Rectal smooth muscle tissue (tissue), 1 donor: ENCODE data around the gene SCYGR5.
A peak's percentile ranks its signal among the peaks of the same experiment; 100 is the strongest.

Experiments used
- H3K27ac ChIP-seq: one replicate; pipeline ENCODE4 v1.7.0; 2013; ENCODE audit warnings: low read depth, low read length, inconsistent platforms
- H3K27me3 ChIP-seq: one replicate; pipeline ENCODE4 v1.7.0; 2013; ENCODE audit warnings: low read length; ENCODE audit not compliant: control insufficient read depth, insufficient read depth
- H3K36me3 ChIP-seq: one replicate; pipeline ENCODE4 v1.7.0; 2013; ENCODE audit warnings: low read length; ENCODE audit not compliant: control insufficient read depth, insufficient read depth
- H3K4me1 ChIP-seq: one replicate; pipeline ENCODE4 v1.7.0; 2013; ENCODE audit warnings: low read length; ENCODE audit not compliant: control insufficient read depth, insufficient read depth
- H3K4me3 ChIP-seq: one replicate; pipeline ENCODE4 v1.7.0; 2013; ENCODE audit warnings: low read length
- H3K9ac ChIP-seq: one replicate; pipeline ENCODE4 v1.7.0; 2013; ENCODE audit warnings: low read length

The SCYGR5 gene

GRCh38 chr2:227687189-227687588 is 20.6 kb downstream of the SCYGR5 start:
- Histone ChIP-seq H3K27ac (no peak overlapping the region), H3K4me1 (no peaks in the 10 kb centered on the region), H3K9ac (no peak overlapping the region), H3K27me3 (no peaks in the 10 kb centered on the region), H3K4me3 (no peak overlapping the region), H3K36me3 (no peaks in the 10 kb centered on the region)

GRCh38 chr2:227696990-227697679 is 30.5 kb downstream of the SCYGR5 start:
- H3K9ac ChIP-seq: no peak overlapping the region
- no peaks in the 10 kb centered on the region for H3K36me3 ChIP-seq
- H3K27ac ChIP-seq: no peak overlapping the region
- no peaks in the 10 kb centered on the region for H3K4me1 ChIP-seq
- H3K27me3 ChIP-seq: no peaks in the 10 kb centered on the region
- H3K4me3 ChIP-seq: no peak overlapping the region

- Histone ChIP-seq H3K4me1 (no peaks in the 10 kb centered on the region), H3K4me3 (no peak overlapping the region), H3K27me3 (no peaks in the 10 kb centered on the region), H3K9ac (no peak overlapping the region), H3K36me3 (no peaks in the 10 kb centered on the region), H3K27ac (no peak overlapping the region)
These were observed 35.0 kb downstream of the SCYGR5 start for GRCh38 chr2:227701556-227701955.

GRCh38 chr2:227703280-227703732 is 36.7 kb downstream of the SCYGR5 start:
- Histone ChIP-seq H3K27ac (no peak overlapping the region), H3K4me3 (no peak overlapping the region), H3K4me1 (no peaks in the 10 kb centered on the region), H3K27me3 (no peaks in the 10 kb centered on the region), H3K36me3 (no peaks in the 10 kb centered on the region), H3K9ac (no peak overlapping the region)

- Histone ChIP-seq H3K9ac (no peak overlapping the region), H3K36me3 (no peaks in the 10 kb centered on the region), H3K4me1 (no peaks in the 10 kb centered on the region), H3K4me3 (no peak overlapping the region), H3K27me3 (no peaks in the 10 kb centered on the region), H3K27ac (no peak overlapping the region)
These were observed 37.4 kb downstream of the SCYGR5 start for GRCh38 chr2:227703961-227704360.

- Histone ChIP-seq H3K9ac (no peak overlapping the region), H3K36me3 (no peaks in the 10 kb centered on the region), H3K4me3 (no peak overlapping the region), H3K27me3 (no peaks in the 10 kb centered on the region), H3K4me1 (no peaks in the 10 kb centered on the region), H3K27ac (no peak overlapping the region)
These were observed 40.3 kb downstream of the SCYGR5 start for GRCh38 chr2:227706859-227707258.

GRCh38 chr2:227707390-227707789 is 40.8 kb downstream of the SCYGR5 start:
- H3K27ac ChIP-seq: no peak overlapping the region
- H3K4me3 ChIP-seq: no peak overlapping the region
- no peak overlapping the region for H3K9ac ChIP-seq
- no peaks in the 10 kb centered on the region for H3K36me3 ChIP-seq
- H3K27me3 ChIP-seq: no peaks in the 10 kb centered on the region
- H3K4me1 ChIP-seq: no peaks in the 10 kb centered on the region

- no peak overlapping the region for H3K9ac ChIP-seq
- H3K4me3 ChIP-seq: no peak overlapping the region
- H3K27me3 ChIP-seq: no peaks in the 10 kb centered on the region
- no peaks in the 10 kb centered on the region for H3K36me3 ChIP-seq
- H3K27ac ChIP-seq: no peak overlapping the region
- no peaks in the 10 kb centered on the region for H3K4me1 ChIP-seq
These were observed 44.4 kb downstream of the SCYGR5 start for GRCh38 chr2:227710986-227711385.

GRCh38 chr2:227713291-227713690 is 46.7 kb downstream of the SCYGR5 start:
- no peak overlapping the region for H3K27ac ChIP-seq
- H3K4me3 ChIP-seq: no peak overlapping the region
- H3K9ac ChIP-seq: no peak overlapping the region
- no peaks in the 10 kb centered on the region for H3K36me3 ChIP-seq
- H3K27me3 ChIP-seq: no peaks in the 10 kb centered on the region
- H3K4me1 ChIP-seq: peaks cover 2% of the 10 kb centered on the region

- peak overlapping the region; percentile 41 for H3K4me3 ChIP-seq
- H3K27ac ChIP-seq: no peak overlapping the region
- no peak overlapping the region for H3K9ac ChIP-seq
- H3K4me1 ChIP-seq: peaks cover 2% of the 10 kb centered on the region
- H3K27me3 ChIP-seq: no peaks in the 10 kb centered on the region
- no peaks in the 10 kb centered on the region for H3K36me3 ChIP-seq
These were observed 49.9 kb downstream of the SCYGR5 start for GRCh38 chr2:227716501-227716900.
